Spleen (tissue), 11 donors: Measurements from ENCODE around the gene SPTBN1. TPM values are rescaled to one million over a fixed set of nuclear protein-coding genes. Genes with fewer than 3 reads are reported as not detected.

Experiments used
- DNase-seq: peaks from one replicate; pipeline ENCODE4 v3.0.0-alpha.2; 2020
- H3K27ac ChIP-seq, 8 donors: fragments of 200-600 bp; sonication (generic) in 7 of 8; 1 replicate in 4 of 8; 2 replicates in 4 of 8; pipeline versions ENCODE4 v1.5.0 to v1.8.0; 2016 to 2021; ENCODE audit warnings: inconsistent platforms in 4 of 8, mild to moderate bottlenecking in 4 of 8, moderate library complexity in 1 of 8
- H3K27me3 ChIP-seq, 7 donors: fragments of 200-600 bp; sonication (generic) in 6 of 7; replicated peaks in 1 of 7; 1 replicate in 4 of 7; 2 replicates in 3 of 7; pipeline versions ENCODE4 v1.5.0 to v1.8.0; 2016 to 2021; ENCODE audit warnings: inconsistent platforms in 3 of 7, mild to moderate bottlenecking in 1 of 7
- H3K36me3 ChIP-seq, 6 donors: fragments of 200-600 bp; sonication (generic) in 5 of 6; 1 replicate in 4 of 6; 2 replicates in 2 of 6; pipeline versions ENCODE4 v1.5.0 to v1.8.0; 2016 to 2021; ENCODE audit warnings: inconsistent platforms in 2 of 6
- H3K4me1 ChIP-seq, 6 donors: fragments of 200-600 bp; sonication (generic) in 5 of 6; 1 replicate in 3 of 6; 2 replicates in 3 of 6; pipeline versions ENCODE4 v1.5.0 to v1.8.0; 2016 to 2021; ENCODE audit warnings: inconsistent platforms in 3 of 6
- H3K4me3 ChIP-seq, 8 donors: fragments of 200-600 bp; sonication (generic) in 7 of 8; 1 replicate in 4 of 8; 2 replicates in 4 of 8; pipeline versions ENCODE4 v1.5.0 to v1.8.0; 2016 to 2021; ENCODE audit warnings: inconsistent platforms in 4 of 8, mild to moderate bottlenecking in 4 of 8, moderate library complexity in 2 of 8
- H3K9me3 ChIP-seq, 8 donors: fragments of 200-600 bp; sonication (generic) in 7 of 8; 1 replicate in 4 of 8; 2 replicates in 4 of 8; pipeline versions ENCODE4 v1.5.0 to v1.8.0; 2016 to 2021; ENCODE audit warnings: inconsistent platforms in 4 of 8
- CTCF ChIP-seq, 11 experiments: fragments of 200-600 bp in 7 of 11; fragments of 450-650 bp in 4 of 11; sonication (generic) in 4 of 11; IDR thresholded peaks in 8 of 11; conservative IDR thresholded peaks in 3 of 11; 1 replicate in 7 of 11; 2 replicates in 4 of 11; pipeline versions ENCODE4 v1.4.0 to v1.8.0; 2016 to 2021; ENCODE audit warnings: antibody characterized with exemption in 11 of 11, inconsistent platforms in 4 of 11, mild to moderate bottlenecking in 1 of 11
- POLR2A ChIP-seq, 3 donors: fragments of 450-650 bp; IDR thresholded peaks; one replicate each; pipeline ENCODE4 v1.5.1; 2017; ENCODE audit warnings: antibody characterized with exemption in 3 of 3, mild to moderate bottlenecking in 1 of 3
- POLR2AphosphoS5 ChIP-seq, 3 donors: sonication (generic); formaldehyde crosslinking; IDR thresholded peaks; one replicate each; pipeline ENCODE4 v1.5.1; 2017; ENCODE audit warnings: antibody characterized with exemption in 3 of 3
- WGBS, 5 donors: extraction: QIAGEN DNeasy Blood & Tissue Kit in 3 of 5; methylation state at CpG; one replicate each; pipeline versions ENCODE4 v1.1.5 to v1.1.7; 2013 to 2018; 5-methylcytosine and 5-hydroxymethylcytosine counted together
- intact Hi-C: fragments of 100-400 bp; cut with DNase I; formaldehyde crosslinking; loops from one replicate; pipeline ENCODE4 v1.15.0; 2023; ENCODE audit warnings: low total_unique reads
- polyA plus RNA-seq, 3 donors: library from polyadenylated mRNA; stranded (reverse); fragments of 200-250 nt; gene quantifications; one replicate each; pipeline ENCODE4 v1.2.1, GENCODE V29; 2013
- total RNA-seq, 7 donors: library from RNA; depleted of rRNA in 3 of 7; stranded (reverse); fragments of >200 nt in 3 of 7; fragmentation: NEBNext Ultra II Directional in 4 of 7; extraction: Animal tissue kit (Norgen Biotek cat#: 25700) in 4 of 7; gene quantifications; one replicate each; pipeline versions ENCODE4 v1.1.0 to v1.2.1, GENCODE V29; 2016 to 2021
- donor health status: healthy with polysubstance abuse.
- donor health status: DM: no; HTN: no; CAD: no; lungs with moderate emphysema.
- donor health status: DM: no; HTN: no; CAD: no.
- donor health status: Bipolar disorder and iron deficiency.
- donor health status: healthy.
- donor health status: DM: no; HTN: no; CAD: no.
- donor health status: DM: yes; HTN: yes; CAD: no.

Gene SPTBN1
- total and polyA plus RNA-seq, 10 donors: 32.7 to 352 (median 269) TPM

- no peaks in the 10 kb centered on the region for H3K36me3 ChIP-seq
- intact Hi-C loops: no loop called here
- peak overlapping the region in 2 of 8 donors; percentile 32 to 51 for H3K27ac ChIP-seq
Observed at GRCh38 chr2:54551123-54551756, 95.1 kb downstream of the SPTBN1 start.

GRCh38 chr2:54553075-54553474 is 96.9 kb downstream of the SPTBN1 start:
- H3K27ac ChIP-seq: peak overlapping the region in 2 of 8 donors; percentile 11 to 55
- peaks cover 0 to 65% (median 34%) of the 10 kb centered on the region in 6 donors for H3K4me1 ChIP-seq

More at GRCh38 chr2:54551123-54551756, 95.1 kb downstream of the SPTBN1 start:
- 40 to 51% (median 47%) methylated on average over 4 of the region's 4 CpGs for WGBS, 5 donors
- no peak for DNase-seq
- peaks cover 0 to 50% (median 19%) of the 10 kb centered on the region in 6 donors for H3K4me1 ChIP-seq
- TF ChIP-seq CTCF (IDR thresholded peaks at IDR 0.05 in 8 of 11, conservative IDR thresholded peaks at IDR 0.05 in 3 of 11): no peak
- TF ChIP-seq POLR2AphosphoS5 (IDR thresholded peaks at IDR 0.05): no peak
- TF ChIP-seq POLR2A (IDR thresholded peaks at IDR 0.05): no peak
- H3K9me3 ChIP-seq: no peaks in the 10 kb centered on the region
- H3K27me3 ChIP-seq: no peaks in the 10 kb centered on the region
- H3K4me3 ChIP-seq: no peak overlapping the region

GRCh38 chr2:54553775-54554174 is 97.6 kb downstream of the SPTBN1 start:
- Histone ChIP-seq H3K27ac (peak overlapping the region in 4 of 8 donors; percentile 2 to 55 (median 18)), H3K4me3 (no peak overlapping the region), H3K36me3 (no peaks in the 10 kb centered on the region), H3K27me3 (no peaks in the 10 kb centered on the region), H3K9me3 (no peaks in the 10 kb centered on the region), H3K4me1 (peaks cover 0 to 72% (median 38%) of the 10 kb centered on the region in 6 donors)
- TF ChIP-seq POLR2A (IDR thresholded peaks at IDR 0.05) (no peak), CTCF (IDR thresholded peaks at IDR 0.05 in 8 of 11, conservative IDR thresholded peaks at IDR 0.05 in 3 of 11) (no peak), POLR2AphosphoS5 (IDR thresholded peaks at IDR 0.05) (no peak)
- WGBS, 5 donors: 66 to 94% (median 85%) methylated on average over 1 of the region's 1 CpG
- no peak for DNase-seq
- intact Hi-C loops: no loop called here

More at GRCh38 chr2:54553075-54553474, 96.9 kb downstream of the SPTBN1 start:
- Histone ChIP-seq H3K4me3 (no peak overlapping the region), H3K27me3 (no peaks in the 10 kb centered on the region), H3K36me3 (no peaks in the 10 kb centered on the region), H3K9me3 (no peaks in the 10 kb centered on the region)
- intact Hi-C loops: no loop called here
- DNase-seq: no peak
- no peak for TF ChIP-seq POLR2AphosphoS5 (IDR thresholded peaks at IDR 0.05)
- no peak for TF ChIP-seq CTCF (IDR thresholded peaks at IDR 0.05 in 8 of 11, conservative IDR thresholded peaks at IDR 0.05 in 3 of 11)
- TF ChIP-seq POLR2A (IDR thresholded peaks at IDR 0.05): no peak
- WGBS, 5 donors: 73 to 88% (median 84%) methylated on average over 2 of the region's 2 CpGs

GRCh38 chr2:54555318-54555837 is 99.3 kb downstream of the SPTBN1 start:
- WGBS, 5 donors: 57 to 76% (median 67%) methylated on average over 3 of the region's 3 CpGs
- H3K27me3 ChIP-seq: no peaks in the 10 kb centered on the region
- no peak overlapping the region for H3K4me3 ChIP-seq
- H3K36me3 ChIP-seq: no peaks in the 10 kb centered on the region
- peak overlapping the region in 7 of 8 donors; percentile 10 to 93 (median 37) for H3K27ac ChIP-seq
- TF ChIP-seq CTCF (IDR thresholded peaks at IDR 0.05 in 8 of 11, conservative IDR thresholded peaks at IDR 0.05 in 3 of 11) (no peak), POLR2AphosphoS5 (IDR thresholded peaks at IDR 0.05) (peak in 1 of 3 donors; percentile 28)
- intact Hi-C loops: no loop called here
- DNase-seq: no peak
- no peaks in the 10 kb centered on the region for H3K9me3 ChIP-seq
- peaks cover 5 to 83% (median 46%) of the 10 kb centered on the region in 6 donors for H3K4me1 ChIP-seq
